Urothelium cell line (cell line): ENCODE data around the gene SIMC1.
A peak's percentile ranks its signal among the peaks of the same experiment; 100 is the strongest.
"Not testable (repeated sequence)": the region's sequence is repeated elsewhere in the genome, so short reads cannot be mapped to it uniquely, and the experiment has no call there.

Experiments used
- DNase-seq: peaks from one replicate; pipeline ENCODE4 v3.0.0; 2011; ENCODE audit warnings: low spot score, mixed read lengths
- FAIRE-seq: peaks from 2 replicates; lab custom pipeline; 2011; peaks lifted over from hg19 to GRCh38; lab: Jason Lieb, UNC

The SIMC1 gene

GRCh38 chr5:176237971-176238644 lies at the start of gene SIMC1:
Gene SIMC1, plus strand, starts transcription at chr5:176238424. Its CDS starts 85 bp downstream, at chr5:176238509.
- not testable (repeated sequence) for FAIRE-seq
- DNase-seq: peak; percentile 60

GRCh38 chr5:176188506-176189193 lies 49.6 kb upstream of the SIMC1 start:
- DNase-seq: no peak
- no peak for FAIRE-seq

GRCh38 chr5:176189857-176190256 lies 48.4 kb upstream of the SIMC1 start:
- DNase-seq (no peak), FAIRE-seq (no peak)

GRCh38 chr5:176190886-176191755 lies 47.1 kb upstream of the SIMC1 start:
- FAIRE-seq (no peak), DNase-seq (no peak)

- no peak for FAIRE-seq
- no peak for DNase-seq
These were observed 46.0 kb upstream of the SIMC1 start for GRCh38 chr5:176192094-176192721.

GRCh38 chr5:176192722-176193117 lies 45.5 kb upstream of the SIMC1 start:
- DNase-seq, FAIRE-seq: not testable (repeated sequence)

- FAIRE-seq, DNase-seq: not testable (repeated sequence)
These were observed 44.6 kb upstream of the SIMC1 start for GRCh38 chr5:176193636-176194035.

- FAIRE-seq: peak; percentile 9
- not testable (repeated sequence) for DNase-seq
These were observed 43.8 kb upstream of the SIMC1 start for GRCh38 chr5:176194238-176195083.

- not testable (repeated sequence) for FAIRE-seq, DNase-seq
These were observed 43.2 kb upstream of the SIMC1 start for GRCh38 chr5:176195084-176195413.

- not testable (repeated sequence) for FAIRE-seq, DNase-seq
These were observed 42.6 kb upstream of the SIMC1 start for GRCh38 chr5:176195487-176196207.

GRCh38 chr5:176196781-176197180 lies 41.4 kb upstream of the SIMC1 start:
- DNase-seq, FAIRE-seq: not testable (repeated sequence)

- not testable (repeated sequence) for FAIRE-seq, DNase-seq
These were observed 40.9 kb upstream of the SIMC1 start for GRCh38 chr5:176197234-176197858.

- not testable (repeated sequence) for FAIRE-seq, DNase-seq
These were observed 39.9 kb upstream of the SIMC1 start for GRCh38 chr5:176198299-176198698.

- not testable (repeated sequence) for DNase-seq
- FAIRE-seq: peak; percentile 35
These were observed 39.1 kb upstream of the SIMC1 start for GRCh38 chr5:176198991-176199733.

- FAIRE-seq, DNase-seq: not testable (repeated sequence)
These were observed 38.3 kb upstream of the SIMC1 start for GRCh38 chr5:176199803-176200399.

- DNase-seq (no peak), FAIRE-seq (no peak)
These were observed 36.4 kb upstream of the SIMC1 start for GRCh38 chr5:176201811-176202210.

- no peak for DNase-seq
- no peak for FAIRE-seq
These were observed 35.1 kb upstream of the SIMC1 start for GRCh38 chr5:176203086-176203485.

- FAIRE-seq, DNase-seq: not testable (repeated sequence)
These were observed 34.7 kb upstream of the SIMC1 start for GRCh38 chr5:176203535-176203934.
